ENCODE measurements around the gene MED27.

Gene MED27

GRCh38 chr9:131915181-131915580 is 164.5 kb downstream of the MED27 start:
- no peak for DNase-seq

- DNase-seq, result no peak
Measured at GRCh38 chr9:131912671-131913070, 167.0 kb downstream of the MED27 start.

GRCh38 chr9:131912069-131912468 is 167.6 kb downstream of the MED27 start:
- no peak for DNase-seq

GRCh38 chr9:131910572-131910971 is 169.1 kb downstream of the MED27 start:
- no peak for DNase-seq

- DNase-seq, result no peak
Measured at GRCh38 chr9:131905144-131905543, 174.5 kb downstream of the MED27 start.

GRCh38 chr9:131899296-131900228 is 180.1 kb downstream of the MED27 start:
- no peak for DNase-seq

- no peak for DNase-seq
Measured at GRCh38 chr9:131892902-131893500, 186.7 kb downstream of the MED27 start.

GRCh38 chr9:131892162-131892707 is 187.4 kb downstream of the MED27 start:
- DNase-seq, result no peak

GRCh38 chr9:131891598-131891997 is 188.1 kb downstream of the MED27 start:
- DNase-seq, result no peak

- DNase-seq, result no peak
Measured at GRCh38 chr9:131889437-131890251, 190.0 kb downstream of the MED27 start.

- DNase-seq, result no peak
Measured at GRCh38 chr9:131888923-131889322, 190.7 kb downstream of the MED27 start.

- no peak for DNase-seq
Measured at GRCh38 chr9:131887680-131888079, 192.0 kb downstream of the MED27 start.

- DNase-seq, result no peak
Measured at GRCh38 chr9:131886826-131887225, 192.8 kb downstream of the MED27 start.

GRCh38 chr9:131885144-131885609 is 194.5 kb downstream of the MED27 start:
- DNase-seq, result no peak

- no peak for DNase-seq
Measured at GRCh38 chr9:131884222-131884621, 195.4 kb downstream of the MED27 start.

- DNase-seq, result no peak
Measured at GRCh38 chr9:131880833-131881583, 198.7 kb downstream of the MED27 start.

GRCh38 chr9:131879911-131880290 is 199.8 kb downstream of the MED27 start:
- DNase-seq, result no peak

GRCh38 chr9:131879181-131879910 is 200.3 kb downstream of the MED27 start:
- no peak for DNase-seq

GRCh38 chr9:131876486-131876885 is 203.2 kb downstream of the MED27 start:
- DNase-seq, result no peak

- DNase-seq, result no peak
Measured at GRCh38 chr9:131875828-131876485, 203.7 kb downstream of the MED27 start.
